ENCODE results near the gene HCFC1. TPM values are rescaled to one million over a fixed set of nuclear protein-coding genes. Genes with fewer than 3 reads are reported as not detected.

The HCFC1 gene
- total and polyA plus RNA-seq, 7 donors, result 15.1 to 50.1 (median 33.1) TPM

GRCh38 chrX:153966283-153966688 is 5.3 kb downstream of the HCFC1 start:
- intact Hi-C loops (cut with DNase I), result loop anchor here in 1 of 2 donors (5.0 kb wide), 1 partner anchor 184 kb away; the partner anchor contains the start of gene SRPK3
- ATAC-seq (peak; percentile 27 to 63 (median 54)), DNase-seq (peak; percentile 50 to 82)
- peaks cover 49% of the 10 kb centered on the region for H3K4me1 ChIP-seq
- peak overlapping the region; percentile 86 for H3K27ac ChIP-seq
- no peaks in the 10 kb centered on the region for H3K9me3 ChIP-seq
- WGBS, 3 donors, result 30 to 64% (median 37%) methylated on average over 6 to 15 of the region's 15 CpGs
- peak overlapping the region; percentile 80 for H3K4me3 ChIP-seq
- no peak for TF ChIP-seq CTCF (IDR thresholded peaks at IDR 0.05)
- no peaks in the 10 kb centered on the region for H3K27me3 ChIP-seq (ENCODE audit: insufficient read depth in 3 of 3, low read length in 2 of 3)
- peaks cover 2 to 32% of the 10 kb centered on the region in 2 donors for H3K36me3 ChIP-seq (ENCODE audit: insufficient read depth in 1 of 2, low read depth in 1 of 2)

- no peak for TF ChIP-seq CTCF (IDR thresholded peaks at IDR 0.05)
- no peak overlapping the region for H3K4me3 ChIP-seq
- peaks cover 2 to 41% of the 10 kb centered on the region in 2 donors for H3K36me3 ChIP-seq (ENCODE audit: insufficient read depth in 1 of 2, low read depth in 1 of 2)
- WGBS, 3 donors, result 74 to 81% (median 79%) methylated on average over 5 of the region's 5 CpGs
- DNase-seq (no peak), ATAC-seq (no peak)
- no peaks in the 10 kb centered on the region for H3K9me3 ChIP-seq
- H3K27ac ChIP-seq, result peak overlapping the region; percentile 86
- intact Hi-C loops (cut with DNase I), result loop anchor here in 1 of 2 donors (5.0 kb wide), 1 partner anchor 183 kb away; the partner anchor contains the start of gene SRPK3
- no peaks in the 10 kb centered on the region for H3K27me3 ChIP-seq (ENCODE audit: insufficient read depth in 3 of 3, low read length in 2 of 3)
- peaks cover 49% of the 10 kb centered on the region for H3K4me1 ChIP-seq
Measured at GRCh38 chrX:153965406-153965805, 6.2 kb downstream of the HCFC1 start.

GRCh38 chrX:153964105-153964504 is 7.5 kb downstream of the HCFC1 start:
- DNase-seq (peak in 1 of 2 donors; percentile 44), ATAC-seq (no peak)
- WGBS, 3 donors, result 86 to 98% (median 87%) methylated on average over 6 to 14 of the region's 14 CpGs
- H3K4me3 ChIP-seq, result no peak overlapping the region
- peaks cover 2 to 54% of the 10 kb centered on the region in 2 donors for H3K36me3 ChIP-seq (ENCODE audit: insufficient read depth in 1 of 2, low read depth in 1 of 2)
- no peak for TF ChIP-seq CTCF (IDR thresholded peaks at IDR 0.05)
- no peaks in the 10 kb centered on the region for H3K27me3 ChIP-seq (ENCODE audit: insufficient read depth in 3 of 3, low read length in 2 of 3)
- H3K27ac ChIP-seq, result no peak overlapping the region
- intact Hi-C loops (cut with DNase I), result no loop called here
- no peaks in the 10 kb centered on the region for H3K9me3 ChIP-seq
- peaks cover 39% of the 10 kb centered on the region for H3K4me1 ChIP-seq

- intact Hi-C loops (cut with DNase I), result no loop called here
- ATAC-seq, result no peak
- Histone ChIP-seq H3K9me3 (no peaks in the 10 kb centered on the region), H3K4me1 (peaks cover 34% of the 10 kb centered on the region), H3K36me3 (ENCODE audit: insufficient read depth in 1 of 2, low read depth in 1 of 2) (peaks cover 2 to 60% of the 10 kb centered on the region in 2 donors), H3K27me3 (ENCODE audit: insufficient read depth in 3 of 3, low read length in 2 of 3) (no peaks in the 10 kb centered on the region), H3K27ac (no peak overlapping the region), H3K4me3 (no peak overlapping the region)
- no peak for TF ChIP-seq CTCF (IDR thresholded peaks at IDR 0.05)
- peak in 1 of 2 donors; percentile 47 for DNase-seq
- 57 to 79% (median 60%) methylated on average over 3 to 12 of the region's 12 CpGs for WGBS, 3 donors
Measured at GRCh38 chrX:153963546-153963945, 8.1 kb downstream of the HCFC1 start.

GRCh38 chrX:153961292-153961691 is 10.3 kb downstream of the HCFC1 start:
- H3K27me3 ChIP-seq (ENCODE audit: insufficient read depth in 3 of 3, low read length in 2 of 3), result no peaks in the 10 kb centered on the region
- peaks cover 2 to 82% of the 10 kb centered on the region in 2 donors for H3K36me3 ChIP-seq (ENCODE audit: insufficient read depth in 1 of 2, low read depth in 1 of 2)
- no peak overlapping the region for H3K4me3 ChIP-seq
- intact Hi-C loops (cut with DNase I), result no loop called here
- TF ChIP-seq CTCF (IDR thresholded peaks at IDR 0.05), result no peak
- no peaks in the 10 kb centered on the region for H3K9me3 ChIP-seq
- 88 to 94% (median 94%) methylated on average over 10 to 11 of the region's 11 CpGs for WGBS, 3 donors
- no peak for DNase-seq
- ATAC-seq, result no peak
- H3K27ac ChIP-seq, result no peak overlapping the region
- peaks cover 12% of the 10 kb centered on the region for H3K4me1 ChIP-seq
